Neural progenitor cell (in vitro differentiated cells): Measurements from ENCODE around the gene MICU2.

Experiments used
- CTCF ChIP-seq: fragments of 200-600 bp; sonication (generic); IDR thresholded peaks from 2 replicates; pipeline ENCODE4 v1.5.1; 2017; ENCODE audit warnings: antibody characterized with exemption, mild to moderate bottlenecking
- EZH2 ChIP-seq: fragments of 200-600 bp; sonication (generic); IDR thresholded peaks from 2 replicates; pipeline ENCODE4 v1.6.1; 2017; ENCODE audit warnings: antibody characterized with exemption, mild to moderate bottlenecking, moderate library complexity

DNA sequence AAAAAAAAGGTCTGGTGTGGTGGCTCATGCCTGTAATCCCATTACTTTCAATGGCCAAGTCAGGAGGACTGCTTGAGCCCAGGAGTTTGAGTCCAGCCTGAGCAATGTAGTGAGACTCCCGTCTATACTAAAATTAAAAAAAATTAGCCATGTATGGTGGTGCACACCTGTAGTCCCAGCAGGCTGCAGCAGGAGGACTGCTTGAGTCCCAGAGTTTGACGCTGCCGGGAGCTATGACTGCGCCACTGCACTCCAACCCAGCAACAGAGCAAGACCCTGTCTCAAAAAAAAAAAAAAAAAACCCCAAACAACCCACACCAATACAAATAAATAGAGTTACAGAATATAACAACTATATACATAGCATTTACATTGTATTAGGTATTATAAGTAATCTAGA is 65.7 kb downstream of the MICU2 start:
- TF ChIP-seq CTCF (no peak), EZH2 (no peak)
